ENCODE results near the gene PHETA1.

Gene PHETA1

DNA sequence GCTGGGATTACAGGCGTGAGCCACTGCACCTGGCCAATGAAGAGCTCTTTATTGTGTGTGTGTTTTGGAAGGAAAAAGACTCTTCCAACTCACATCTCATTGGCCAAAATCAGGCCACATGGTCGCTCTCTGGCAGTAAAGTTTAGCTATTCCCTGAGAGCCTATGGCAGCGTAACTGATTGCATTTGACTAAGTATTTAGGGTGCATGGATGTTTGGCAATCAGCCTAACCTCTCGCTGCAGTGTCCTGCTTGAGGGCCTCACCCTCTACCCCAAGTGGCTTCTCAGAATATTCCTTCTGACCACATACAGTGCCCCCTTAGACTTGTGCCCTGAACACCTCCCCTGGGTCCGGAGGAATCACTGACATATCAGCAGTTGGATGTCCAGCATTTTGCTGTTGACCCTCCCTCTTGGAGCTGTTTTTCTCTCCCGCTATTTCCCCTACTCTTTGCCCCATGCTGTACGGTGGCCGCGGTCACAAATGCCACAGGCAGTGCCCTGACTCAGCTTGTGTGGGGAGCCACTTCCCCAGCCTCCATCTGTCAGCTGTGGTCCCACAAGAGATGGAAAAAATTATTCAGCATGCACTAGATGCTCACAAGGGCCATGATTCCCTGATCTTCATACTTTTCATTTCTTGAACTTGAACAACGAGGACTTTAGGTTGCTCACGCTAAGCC is 9.5 kb downstream of the PHETA1 start:
- Histone ChIP-seq H3K4me1 (ENCODE audit: control insufficient read depth in 1 of 2, insufficient read depth in 1 of 2, low read depth in 1 of 2, low read length in 1 of 2) (no peaks in the 10 kb centered on the region), H3K9me3 (no peaks in the 10 kb centered on the region), H3K27me3 (peaks cover 24% of the 10 kb centered on the region), H3K36me3 (no peaks in the 10 kb centered on the region), H3K27ac (no peak overlapping the region), H3K4me3 (ENCODE audit: low read depth in 1 of 2, low read length in 1 of 2) (no peak overlapping the region)
- TF ChIP-seq, protein P1, sequence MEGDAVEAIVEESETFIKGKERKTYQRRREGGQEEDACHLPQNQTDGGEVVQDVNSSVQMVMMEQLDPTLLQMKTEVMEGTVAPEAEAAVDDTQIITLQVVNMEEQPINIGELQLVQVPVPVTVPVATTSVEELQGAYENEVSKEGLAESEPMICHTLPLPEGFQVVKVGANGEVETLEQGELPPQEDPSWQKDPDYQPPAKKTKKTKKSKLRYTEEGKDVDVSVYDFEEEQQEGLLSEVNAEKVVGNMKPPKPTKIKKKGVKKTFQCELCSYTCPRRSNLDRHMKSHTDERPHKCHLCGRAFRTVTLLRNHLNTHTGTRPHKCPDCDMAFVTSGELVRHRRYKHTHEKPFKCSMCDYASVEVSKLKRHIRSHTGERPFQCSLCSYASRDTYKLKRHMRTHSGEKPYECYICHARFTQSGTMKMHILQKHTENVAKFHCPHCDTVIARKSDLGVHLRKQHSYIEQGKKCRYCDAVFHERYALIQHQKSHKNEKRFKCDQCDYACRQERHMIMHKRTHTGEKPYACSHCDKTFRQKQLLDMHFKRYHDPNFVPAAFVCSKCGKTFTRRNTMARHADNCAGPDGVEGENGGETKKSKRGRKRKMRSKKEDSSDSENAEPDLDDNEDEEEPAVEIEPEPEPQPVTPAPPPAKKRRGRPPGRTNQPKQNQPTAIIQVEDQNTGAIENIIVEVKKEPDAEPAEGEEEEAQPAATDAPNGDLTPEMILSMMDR (IDR thresholded peaks at IDR 0.05) = no peak

DNA sequence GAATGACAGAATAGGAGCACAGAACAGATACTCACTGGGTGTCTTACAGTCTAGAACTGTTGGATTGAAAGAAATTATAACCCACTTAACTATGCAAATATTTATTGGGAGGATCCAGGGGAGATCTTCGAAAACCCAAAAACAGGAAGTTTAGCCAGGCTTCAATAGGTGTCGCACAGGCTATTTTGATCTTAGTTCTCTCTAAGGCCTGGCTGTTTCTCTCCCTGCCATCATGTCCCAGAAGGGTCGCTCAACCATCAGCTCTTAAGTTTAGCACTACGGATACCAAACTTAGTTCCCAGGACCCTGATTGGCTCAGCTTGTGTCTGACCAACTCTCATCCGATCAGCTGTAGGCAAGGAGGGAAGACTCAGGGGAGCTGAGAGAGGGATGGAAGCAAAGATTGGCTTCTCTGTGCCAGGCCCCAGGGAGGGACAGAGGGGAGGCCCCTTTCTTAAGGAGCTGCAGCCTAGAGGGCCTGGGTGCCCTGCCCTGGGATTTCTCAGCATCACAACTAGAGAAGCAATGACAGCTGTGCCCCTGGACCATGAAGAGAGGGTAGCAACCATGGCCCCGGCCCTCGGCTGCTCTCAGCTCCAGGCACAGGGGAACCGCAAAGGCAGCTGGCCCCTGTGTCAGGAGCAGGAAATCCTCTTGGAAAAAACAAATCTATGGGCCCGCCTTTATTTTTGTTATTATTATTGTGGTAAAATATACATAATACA is 13.5 kb downstream of the PHETA1 start:
- Histone ChIP-seq H3K4me1 (ENCODE audit: control insufficient read depth in 1 of 2, insufficient read depth in 1 of 2, low read depth in 1 of 2, low read length in 1 of 2) (no peaks in the 10 kb centered on the region), H3K27ac (no peak overlapping the region)

DNA sequence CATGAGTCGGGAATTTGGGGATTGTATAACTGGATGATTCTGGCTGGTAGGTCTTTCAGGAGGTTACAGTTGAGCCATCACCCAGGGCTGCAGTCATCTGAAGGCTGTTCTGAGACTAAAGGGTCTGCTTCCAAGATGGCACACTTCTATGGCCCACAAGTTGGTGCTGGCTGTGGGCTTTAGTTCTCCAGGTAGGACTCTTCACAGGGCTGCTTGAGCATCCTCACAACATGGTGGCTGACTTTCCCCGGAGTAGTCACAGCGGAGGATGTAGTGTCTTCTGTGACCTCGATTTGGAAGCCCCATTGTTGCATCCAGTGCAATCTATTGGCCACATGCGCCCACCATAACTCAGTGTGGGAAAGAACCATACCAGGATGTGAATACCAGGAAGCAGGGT is 14.4 kb downstream of the PHETA1 start:
- no peaks in the 10 kb centered on the region for H3K9me3 ChIP-seq
- no peak overlapping the region for H3K4me3 ChIP-seq (ENCODE audit: low read depth in 1 of 2, low read length in 1 of 2)
- peaks cover 6% of the 10 kb centered on the region for H3K27me3 ChIP-seq
- no peaks in the 10 kb centered on the region for H3K4me1 ChIP-seq (ENCODE audit: control insufficient read depth in 1 of 2, insufficient read depth in 1 of 2, low read depth in 1 of 2, low read length in 1 of 2)
- TF ChIP-seq, protein P1 (IDR thresholded peaks at IDR 0.05) = no peak
- no peaks in the 10 kb centered on the region for H3K36me3 ChIP-seq
- no peak overlapping the region for H3K27ac ChIP-seq

More for the DNA sequence above, 13.5 kb downstream of the PHETA1 start:
- Histone ChIP-seq H3K27me3 (peaks cover 15% of the 10 kb centered on the region), H3K36me3 (no peaks in the 10 kb centered on the region), H3K9me3 (no peaks in the 10 kb centered on the region), H3K4me3 (ENCODE audit: low read depth in 1 of 2, low read length in 1 of 2) (no peak overlapping the region)
- TF ChIP-seq, protein P1 (IDR thresholded peaks at IDR 0.05) = no peak

DNA sequence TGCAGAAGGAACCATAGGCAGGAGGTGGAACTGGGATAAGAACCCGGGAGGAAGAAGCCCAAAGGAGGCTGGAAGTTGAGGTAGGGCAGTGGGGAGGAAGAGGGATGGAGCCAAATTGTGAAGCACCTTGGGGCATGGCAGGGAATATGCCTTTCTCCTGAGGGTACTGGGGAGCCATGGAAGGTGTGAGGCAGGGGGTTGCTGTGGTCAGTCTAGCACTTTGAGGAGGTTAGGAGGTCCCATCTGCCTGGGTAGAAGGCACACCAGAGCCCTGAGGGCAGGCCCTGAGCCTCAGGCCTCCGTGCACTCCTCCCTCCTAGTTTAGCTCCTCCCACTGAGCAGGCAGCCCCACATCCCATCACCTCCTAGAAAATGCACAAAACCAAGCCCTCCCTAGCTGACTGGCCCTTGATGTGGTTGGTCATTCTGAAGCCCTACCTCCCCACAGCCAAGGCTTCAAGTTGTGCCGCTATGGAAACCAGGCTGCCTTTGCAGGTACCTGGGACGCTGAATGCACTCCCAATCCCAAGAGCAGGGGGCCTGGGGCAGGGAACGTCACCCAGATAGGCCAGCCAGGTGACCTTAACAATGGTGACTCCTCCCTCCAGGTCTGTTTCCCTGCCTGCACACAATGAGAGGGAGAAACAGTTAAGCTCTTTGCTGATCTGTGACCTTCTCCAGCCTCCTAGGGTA is 15.1 kb downstream of the PHETA1 start:
- Histone ChIP-seq H3K9me3 (no peaks in the 10 kb centered on the region), H3K27me3 (no peaks in the 10 kb centered on the region), H3K27ac (no peak overlapping the region), H3K4me3 (ENCODE audit: low read depth in 1 of 2, low read length in 1 of 2) (no peak overlapping the region), H3K4me1 (ENCODE audit: control insufficient read depth in 1 of 2, insufficient read depth in 1 of 2, low read depth in 1 of 2, low read length in 1 of 2) (no peaks in the 10 kb centered on the region), H3K36me3 (no peaks in the 10 kb centered on the region)
- TF ChIP-seq, protein P1 (IDR thresholded peaks at IDR 0.05) = no peak

DNA sequence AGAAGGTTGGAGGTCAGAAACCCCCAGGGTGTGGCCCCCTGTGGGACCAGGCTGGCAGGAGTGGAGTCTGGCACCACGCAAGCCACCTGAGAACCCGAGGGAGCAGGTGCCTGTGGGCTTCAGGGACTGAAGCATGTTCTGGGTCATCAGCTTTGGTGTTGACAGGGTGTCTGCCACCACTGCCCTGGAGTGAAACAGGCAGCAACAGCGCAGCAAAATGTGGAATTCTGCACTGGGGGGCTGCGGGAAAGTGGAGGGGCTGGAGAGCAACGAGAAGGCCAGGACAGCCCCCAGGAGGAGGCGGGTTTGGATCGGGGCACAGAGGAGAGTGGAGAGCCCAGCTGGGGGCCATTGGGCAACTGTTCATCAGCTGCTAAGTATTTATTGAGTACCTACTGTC is 15.9 kb downstream of the PHETA1 start:
- TF ChIP-seq, protein P1 (IDR thresholded peaks at IDR 0.05) = no peak
- no peaks in the 10 kb centered on the region for H3K27me3 ChIP-seq
- no peak overlapping the region for H3K4me3 ChIP-seq (ENCODE audit: low read depth in 1 of 2, low read length in 1 of 2)
- H3K4me1 ChIP-seq (ENCODE audit: control insufficient read depth in 1 of 2, insufficient read depth in 1 of 2, low read depth in 1 of 2, low read length in 1 of 2) = no peaks in the 10 kb centered on the region
- H3K9me3 ChIP-seq = no peaks in the 10 kb centered on the region
- H3K27ac ChIP-seq = no peak overlapping the region
- H3K36me3 ChIP-seq = no peaks in the 10 kb centered on the region
